ENCODE measurements around the gene MEAF6. TPM values are rescaled to one million over a fixed set of nuclear protein-coding genes. Genes with fewer than 3 reads are reported as not detected.
"Not testable (repeated sequence)": the region's sequence is repeated elsewhere in the genome, so short reads cannot be mapped to it uniquely, and the experiment has no call there.

Gene MEAF6
- total and polyA plus RNA-seq, 4 donors, result 18.7 to 25.3 (median 21.2) TPM

GRCh38 chr1:37506740-37507139 lies 7.8 kb downstream of the MEAF6 start:
- H3K9ac ChIP-seq (ENCODE audit: low read depth in 1 of 2, low read length in 2 of 2), result no peak overlapping the region
- no peak overlapping the region for H3K27ac ChIP-seq (ENCODE audit: low read depth in 1 of 2, low read length in 2 of 2)
- H3K4me1 ChIP-seq (ENCODE audit: control insufficient read depth in 4 of 4, insufficient read depth in 4 of 4, low read length in 3 of 4), result peaks cover 0 to 2% (median 0%) of the 10 kb centered on the region in 4 donors
- TF ChIP-seq RAD21 (IDR thresholded peaks at IDR 0.05) (no peak), ATF3 (IDR thresholded peaks at IDR 0.05) (no peak), CTCF (IDR thresholded peaks at IDR 0.05; ENCODE audit: low read depth, low read length, missing input control) (no peak), REST (IDR thresholded peaks at IDR 0.05) (no peak)
- no peak overlapping the region for H3K4me3 ChIP-seq (ENCODE audit: low read depth in 1 of 3, low read length in 3 of 3)
- H3K9me3 ChIP-seq (ENCODE audit: control insufficient read depth in 4 of 4, low read length in 3 of 4), result no peaks in the 10 kb centered on the region
- peaks cover 7 to 29% (median 22%) of the 10 kb centered on the region in 4 donors for H3K36me3 ChIP-seq (ENCODE audit: control insufficient read depth in 4 of 4, insufficient read depth in 3 of 4, low read depth in 1 of 4, low read length in 3 of 4)
- WGBS, result 77% methylated on average over 2 of the region's 2 CpGs
- no peaks in the 10 kb centered on the region for H3K27me3 ChIP-seq (ENCODE audit: control insufficient read depth in 4 of 4, insufficient read depth in 4 of 4, low read length in 3 of 4)
- DNase-seq (ENCODE audit: low spot score), result no peak

- H3K4me3 ChIP-seq (ENCODE audit: low read depth in 1 of 3, low read length in 3 of 3); H3K27me3 ChIP-seq (ENCODE audit: control insufficient read depth in 4 of 4, insufficient read depth in 4 of 4, low read length in 3 of 4); DNase-seq (ENCODE audit: low spot score); H3K27ac ChIP-seq (ENCODE audit: low read depth in 1 of 2, low read length in 2 of 2); H3K4me1 ChIP-seq (ENCODE audit: control insufficient read depth in 4 of 4, insufficient read depth in 4 of 4, low read length in 3 of 4); H3K9me3 ChIP-seq (ENCODE audit: control insufficient read depth in 4 of 4, low read length in 3 of 4); H3K9ac ChIP-seq (ENCODE audit: low read depth in 1 of 2, low read length in 2 of 2): not testable (repeated sequence)
- peaks cover 4 to 27% (median 18%) of the 10 kb centered on the region in 4 donors for H3K36me3 ChIP-seq (ENCODE audit: control insufficient read depth in 4 of 4, insufficient read depth in 3 of 4, low read depth in 1 of 4, low read length in 3 of 4)
- 98% methylated on average over 2 of the region's 2 CpGs for WGBS
Observed at GRCh38 chr1:37502791-37503190, 11.8 kb downstream of the MEAF6 start.

GRCh38 chr1:37502104-37502503 lies 12.5 kb downstream of the MEAF6 start:
- no peaks in the 10 kb centered on the region for H3K27me3 ChIP-seq (ENCODE audit: control insufficient read depth in 4 of 4, insufficient read depth in 4 of 4, low read length in 3 of 4)
- H3K9ac ChIP-seq (ENCODE audit: low read depth in 1 of 2, low read length in 2 of 2), result no peak overlapping the region
- DNase-seq (ENCODE audit: low spot score), result no peak
- H3K4me3 ChIP-seq (ENCODE audit: low read depth in 1 of 3, low read length in 3 of 3), result no peak overlapping the region
- TF ChIP-seq EGR1 (IDR thresholded peaks at IDR 0.05; ENCODE audit: low read depth in 2 of 2) (no peak), CTCF (IDR thresholded peaks at IDR 0.05; ENCODE audit: low read depth, low read length, missing input control) (no peak), JUND (IDR thresholded peaks at IDR 0.05) (no peak), MAX (IDR thresholded peaks at IDR 0.05) (no peak), ZBTB33 (IDR thresholded peaks at IDR 0.05) (no peak)
- no peak overlapping the region for H3K27ac ChIP-seq (ENCODE audit: low read depth in 1 of 2, low read length in 2 of 2)
- H3K36me3 ChIP-seq (ENCODE audit: control insufficient read depth in 4 of 4, insufficient read depth in 3 of 4, low read depth in 1 of 4, low read length in 3 of 4), result peaks cover 4 to 27% (median 16%) of the 10 kb centered on the region in 4 donors
- no peaks in the 10 kb centered on the region for H3K9me3 ChIP-seq (ENCODE audit: control insufficient read depth in 4 of 4, low read length in 3 of 4)
- peaks cover 1 to 7% (median 6%) of the 10 kb centered on the region in 4 donors for H3K4me1 ChIP-seq (ENCODE audit: control insufficient read depth in 4 of 4, insufficient read depth in 4 of 4, low read length in 3 of 4)
